CD14-positive monocyte (primary cell): Measurements from ENCODE around the gene KIF27. TPM values are rescaled to one million over a fixed set of nuclear protein-coding genes. Genes with fewer than 3 reads are reported as not detected.

Experiments
- DNase-seq, 3 donors: peaks; one replicate each; pipeline ENCODE4 v3.0.0-alpha.2; 2011 to 2022
- H2AFZ ChIP-seq: 2 replicates; pipeline ENCODE4 v1.6.0; 2012; ENCODE audit warnings: mild to moderate bottlenecking, low read depth, low read length, inconsistent platforms; ENCODE audit not compliant: insufficient read depth, poor library complexity, severe bottlenecking
- H3K27ac ChIP-seq, 2 donors: 1 replicate in 1 of 2; 2 replicates in 1 of 2; pipeline ENCODE4 v1.5.1; 2012 to 2013; ENCODE audit warnings: low read length in 2 of 2, control low read depth in 1 of 2, inconsistent platforms in 1 of 2, low read depth in 1 of 2, mild to moderate bottlenecking in 1 of 2
- H3K27me3 ChIP-seq, 2 donors: one replicate each; pipeline versions ENCODE4 v1.6.0 to v1.6.1; 2011 to 2013; ENCODE audit warnings: low read length in 2 of 2; ENCODE audit not compliant: control insufficient read depth in 2 of 2, insufficient read depth in 2 of 2
- H3K36me3 ChIP-seq, 2 donors: replicated peaks in 1 of 2; 1 replicate in 1 of 2; 2 replicates in 1 of 2; pipeline versions ENCODE4 v1.5.1 to v1.6.1; 2012 to 2013; ENCODE audit warnings: low read length in 2 of 2, control low read depth in 1 of 2, inconsistent platforms in 1 of 2, mild to moderate bottlenecking in 1 of 2; ENCODE audit not compliant: insufficient read depth in 2 of 2, control insufficient read depth in 1 of 2
- H3K4me1 ChIP-seq, 2 donors: 1 replicate in 1 of 2; 2 replicates in 1 of 2; pipeline versions ENCODE4 v1.5.1 to v1.6.1; 2012 to 2013; ENCODE audit warnings: low read length in 2 of 2, control low read depth in 1 of 2, inconsistent platforms in 1 of 2, mild to moderate bottlenecking in 1 of 2, moderate library complexity in 1 of 2; ENCODE audit not compliant: insufficient read depth in 2 of 2, control insufficient read depth in 1 of 2
- H3K4me2 ChIP-seq: replicated peaks from 2 replicates; pipeline ENCODE3; 2012; ENCODE audit warnings: low read length, moderate library complexity, mild to moderate bottlenecking; ENCODE audit not compliant: poor library complexity, severe bottlenecking; ENCODE audit errors: extremely low read depth
- H3K4me3 ChIP-seq, 3 experiments: fragments of 200-600 bp in 1 of 3; sonication (generic) in 1 of 3; replicated peaks in 1 of 3; 1 replicate in 2 of 3; 2 replicates in 1 of 3; pipeline ENCODE4 v1.5.1; 2011 to 2013; ENCODE audit warnings: low read length in 3 of 3, mild to moderate bottlenecking in 3 of 3, control low read depth in 2 of 3, low read depth in 2 of 3, inconsistent platforms in 1 of 3, moderate library complexity in 1 of 3
- H3K79me2 ChIP-seq: 2 replicates; pipeline ENCODE4 v1.6.0; 2012; ENCODE audit warnings: mild to moderate bottlenecking, control low read depth, inconsistent platforms, low read length, moderate library complexity; ENCODE audit not compliant: insufficient read depth
- H3K9ac ChIP-seq: 2 replicates; pipeline ENCODE4 v1.6.0; 2017; ENCODE audit warnings: low read length, mild to moderate bottlenecking; ENCODE audit not compliant: insufficient read depth, poor library complexity, severe bottlenecking
- H3K9me3 ChIP-seq, 2 donors: replicated peaks in 1 of 2; 1 replicate in 1 of 2; 2 replicates in 1 of 2; pipeline versions ENCODE4 v1.5.1 to v1.6.1; 2012 to 2013; ENCODE audit warnings: low read length in 2 of 2, control low read depth in 1 of 2; ENCODE audit not compliant: control insufficient read depth in 1 of 2, insufficient read depth in 1 of 2
- H4K20me1 ChIP-seq: 2 replicates; pipeline ENCODE4 v1.6.0; 2012; ENCODE audit warnings: mild to moderate bottlenecking, low read length, control low read depth, moderate library complexity; ENCODE audit not compliant: insufficient read depth
- H3K27ac Mint-ChIP-seq, 7 donors: one replicate each; pipeline ENCODE4 v1.8.0; 2020; ENCODE audit warnings: mild to moderate bottlenecking in 7 of 7, mixed read lengths in 7 of 7, moderate library complexity in 6 of 7, inconsistent platforms in 2 of 7
- H3K27me3 Mint-ChIP-seq, 3 donors: one replicate each; pipeline ENCODE4 v1.8.0; 2021 to 2022; ENCODE audit warnings: low read depth in 3 of 3, mild to moderate bottlenecking in 3 of 3, mixed read lengths in 3 of 3, moderate library complexity in 3 of 3, inconsistent platforms in 1 of 3
- H3K36me3 Mint-ChIP-seq, 2 donors: one replicate each; pipeline ENCODE4 v1.8.0; 2020; ENCODE audit warnings: mixed read lengths in 2 of 2, inconsistent platforms in 1 of 2, mild to moderate bottlenecking in 1 of 2
- H3K4me1 Mint-ChIP-seq: one replicate; pipeline ENCODE4 v1.8.0; 2020; ENCODE audit warnings: mild to moderate bottlenecking, mixed read lengths
- H3K4me3 Mint-ChIP-seq, 2 donors: one replicate each; pipeline ENCODE4 v1.8.0; 2020; ENCODE audit warnings: mild to moderate bottlenecking in 2 of 2, mixed read lengths in 2 of 2, moderate library complexity in 1 of 2
- H3K9me3 Mint-ChIP-seq, 7 donors: one replicate each; pipeline ENCODE4 v1.8.0; 2020 to 2022; ENCODE audit warnings: mixed read lengths in 7 of 7, mild to moderate bottlenecking in 6 of 7, moderate library complexity in 6 of 7, inconsistent platforms in 2 of 7
- CTCF ChIP-seq: fragments of 200-600 bp; IDR thresholded peaks from one replicate; pipeline ENCODE4 v1.8.0; 2022; ENCODE audit warnings: antibody characterized with exemption, mild to moderate bottlenecking
- WGBS: methylation state at CpG from one replicate; pipeline ENCODE4 v1.1.5; 2013; ENCODE audit warnings: missing lambda C conversion rate; ENCODE audit not compliant: insufficient coverage; 5-methylcytosine and 5-hydroxymethylcytosine counted together
- intact Hi-C, 2 donors: fragments of 100-400 bp; cut with micrococcal nuclease; formaldehyde crosslinking; loops; one replicate each; pipeline versions ENCODE4 v1.15.0 to v1.15.1; 2023
- polyA plus RNA-seq, 3 donors: library from polyadenylated mRNA; depleted of rRNA in 1 of 3; unstranded in 2 of 3; stranded (reverse) in 1 of 3; fragments of 300-500 nt in 2 of 3; fragments of >200 nt in 1 of 3; fragmentation: Illumina TruSeq in 2 of 3; gene quantifications; 1 replicate in 2 of 3; 2 replicates in 1 of 3; pipeline ENCODE4 v1.2.3, GENCODE V29; 2012 to 2021

KIF27 gene
- polyA plus RNA-seq, 3 donors: 0.58 to 1.3 (median 1.1) TPM

DNA sequence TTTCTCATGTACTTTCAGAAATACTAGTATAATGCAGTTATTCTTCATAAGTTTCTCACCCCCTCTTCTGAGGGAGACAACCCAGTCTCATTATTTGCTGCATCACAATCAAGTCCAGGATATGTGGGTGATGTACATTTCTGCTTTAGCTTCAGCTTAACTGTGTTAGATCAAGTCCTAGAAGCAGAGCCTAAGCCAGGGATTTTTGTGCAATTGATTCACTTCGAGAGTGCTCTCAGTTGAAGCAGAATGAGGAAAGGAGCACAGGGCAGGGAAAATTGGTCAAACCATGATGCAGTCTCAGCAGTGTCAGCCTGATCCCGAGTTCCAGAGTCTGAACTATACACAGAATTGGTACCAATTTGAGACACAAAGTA lies 43.7 kb upstream of the KIF27 start:
- no peak for TF ChIP-seq CTCF
- Histone ChIP-seq H3K4me3 (no peak overlapping the region), H3K4me1 (no peaks in the 10 kb centered on the region), H3K9ac (no peak overlapping the region), H3K9me3 (no peaks in the 10 kb centered on the region), H3K27me3 (no peaks in the 10 kb centered on the region), H2AFZ (no peak overlapping the region), H4K20me1 (peaks cover 52% of the 10 kb centered on the region), H3K4me2 (no peak overlapping the region), H3K79me2 (peaks cover under 1% of the 10 kb centered on the region), H3K36me3 (peaks cover 28 to 39% of the 10 kb centered on the region in 2 donors), H3K27ac (peak overlapping the region in 1 of 2 donors; percentile 36)
- Mint-ChIP-seq H3K27me3 (peaks cover 0 to 4% (median 0%) of the 10 kb centered on the region in 3 donors), H3K4me1 (peaks cover 8% of the 10 kb centered on the region), H3K36me3 (peaks cover 33 to 41% of the 10 kb centered on the region in 2 donors), H3K9me3 (peaks cover 0 to 2% (median 0%) of the 10 kb centered on the region in 7 donors), H3K27ac (peak overlapping the region in 3 of 7 donors; percentile 42 to 67 (median 47)), H3K4me3 (no peak overlapping the region)
- no peak for DNase-seq
- intact Hi-C loops: no loop called here
- 80% methylated on average over 1 of the region's 2 CpGs for WGBS

- no peak for TF ChIP-seq CTCF
- H3K36me3 Mint-ChIP-seq: peaks cover 7 to 14% of the 10 kb centered on the region in 2 donors
Observed at GRCh38 chr9:83962165-83962564, 40.9 kb upstream of the KIF27 start.

More at GRCh38 chr9:83962165-83962564, 40.9 kb upstream of the KIF27 start:
- 94% methylated on average over 1 of the region's 3 CpGs for WGBS
- H3K27ac Mint-ChIP-seq: no peak overlapping the region
- no peaks in the 10 kb centered on the region for H3K27me3 ChIP-seq
- peaks cover 10% of the 10 kb centered on the region for H3K4me1 Mint-ChIP-seq
- peaks cover 25% of the 10 kb centered on the region for H4K20me1 ChIP-seq
- DNase-seq: no peak
- intact Hi-C loops: no loop called here
- peaks cover 6 to 11% of the 10 kb centered on the region in 2 donors for H3K36me3 ChIP-seq
- H3K27ac ChIP-seq: no peak overlapping the region
- H3K4me3 Mint-ChIP-seq: no peak overlapping the region
- H3K79me2 ChIP-seq: no peaks in the 10 kb centered on the region
- no peak overlapping the region for H3K4me3 ChIP-seq
- H3K9ac ChIP-seq: no peak overlapping the region
- H3K27me3 Mint-ChIP-seq: peaks cover 0 to 4% (median 2%) of the 10 kb centered on the region in 3 donors
- peaks cover 2 to 5% of the 10 kb centered on the region in 2 donors for H3K4me1 ChIP-seq
- no peak overlapping the region for H2AFZ ChIP-seq
- H3K9me3 ChIP-seq: no peaks in the 10 kb centered on the region
- H3K4me2 ChIP-seq: no peak overlapping the region
- peaks cover 0 to 2% (median 0%) of the 10 kb centered on the region in 7 donors for H3K9me3 Mint-ChIP-seq
